ENCODE measurements around the gene CXCL12. TPM values are rescaled to one million over a fixed set of nuclear protein-coding genes. Genes with fewer than 3 reads are reported as not detected.

CXCL12 gene
- polyA plus RNA-seq (2014; cell fraction: cytosol; rRNA removed), result 19.1 and 22.3 TPM in 2 replicates
- 14.6 and 26.1 TPM in 2 replicates for polyA plus RNA-seq (2014; cell fraction: nucleus; rRNA removed)

DNA sequence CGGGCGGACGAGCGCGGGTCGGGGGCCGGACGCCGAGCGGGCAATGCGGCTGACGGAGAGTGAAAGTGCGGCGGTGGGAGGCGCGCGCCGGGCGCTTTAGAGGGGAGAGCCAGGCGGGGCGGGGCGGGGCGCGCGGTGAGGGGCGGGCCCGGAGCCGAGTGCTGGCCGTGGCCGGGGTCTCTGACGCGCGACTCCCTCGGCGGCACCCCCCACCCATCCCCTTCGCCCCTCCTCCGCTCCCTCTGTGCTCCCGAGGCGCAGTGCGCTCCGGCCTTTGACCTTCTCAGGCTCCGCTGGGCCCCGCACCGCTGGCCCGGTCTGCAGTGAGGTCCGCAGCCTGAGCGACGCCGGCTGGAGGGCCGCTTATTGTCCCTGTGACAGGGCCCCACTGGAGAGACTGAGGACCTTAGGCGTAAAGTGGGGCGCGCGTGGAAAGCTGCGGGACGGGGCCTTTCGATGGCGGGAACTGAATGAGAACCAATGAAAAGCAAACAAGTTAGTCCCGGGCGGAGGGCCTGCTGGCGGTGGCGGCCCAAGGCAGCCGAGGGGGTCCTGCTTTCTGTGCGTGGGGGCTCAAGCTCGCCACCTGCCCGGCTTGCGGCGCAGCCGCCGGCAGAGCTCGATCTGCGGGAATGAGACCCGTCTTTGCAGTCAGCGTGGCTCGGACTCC lies at the start of gene CXCL12:
CXCL12 (minus strand) TSS at position 72 of the 670 bp plus-strand sequence. CDS start 92 bp downstream, outside the sequence.
- DNase-seq (ENCODE audit: low spot score), result peak; percentile 52

DNA sequence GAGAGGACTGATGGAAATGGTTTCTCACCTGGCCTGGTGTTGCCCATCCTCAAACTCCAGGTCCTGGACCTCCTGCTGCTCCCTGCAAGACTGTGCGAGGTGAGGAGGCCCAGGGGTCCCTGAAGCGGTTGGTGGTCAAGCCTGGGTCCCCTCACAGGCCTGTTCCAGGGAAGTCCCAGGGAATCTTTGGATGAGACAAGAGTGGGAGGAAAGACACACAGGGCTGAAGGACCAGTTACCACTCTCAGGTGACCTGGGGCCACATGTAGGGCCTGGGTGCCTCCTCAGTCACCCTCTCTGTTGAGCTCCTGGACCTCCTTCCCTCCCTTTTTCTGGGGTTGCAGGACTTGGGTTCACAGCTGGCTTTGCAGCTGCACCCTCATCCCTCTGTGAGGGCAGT lies 42.6 kb upstream of the CXCL12 start:
- DNase-seq (ENCODE audit: low spot score), result no peak

DNA sequence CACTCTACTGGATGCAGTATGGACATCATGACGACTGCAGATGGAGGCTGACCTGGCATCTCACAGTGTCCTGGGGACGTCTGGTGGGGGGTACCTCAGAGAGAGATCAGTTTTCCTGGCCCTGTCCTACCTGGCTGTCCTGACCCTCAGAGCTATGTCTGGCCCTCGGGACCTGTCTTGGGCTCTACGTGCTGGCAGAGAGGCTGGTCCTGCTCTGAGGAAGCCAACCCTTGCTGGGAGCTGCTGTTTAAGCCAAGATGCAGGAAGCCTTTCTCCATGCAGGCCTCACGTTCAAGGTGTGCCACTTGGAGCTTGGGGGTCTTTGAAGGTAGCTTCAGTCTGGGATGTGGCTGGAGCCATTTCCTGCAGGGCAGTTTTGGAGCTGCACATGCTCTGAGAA lies 42.1 kb upstream of the CXCL12 start:
- no peak for DNase-seq (ENCODE audit: low spot score)

DNA sequence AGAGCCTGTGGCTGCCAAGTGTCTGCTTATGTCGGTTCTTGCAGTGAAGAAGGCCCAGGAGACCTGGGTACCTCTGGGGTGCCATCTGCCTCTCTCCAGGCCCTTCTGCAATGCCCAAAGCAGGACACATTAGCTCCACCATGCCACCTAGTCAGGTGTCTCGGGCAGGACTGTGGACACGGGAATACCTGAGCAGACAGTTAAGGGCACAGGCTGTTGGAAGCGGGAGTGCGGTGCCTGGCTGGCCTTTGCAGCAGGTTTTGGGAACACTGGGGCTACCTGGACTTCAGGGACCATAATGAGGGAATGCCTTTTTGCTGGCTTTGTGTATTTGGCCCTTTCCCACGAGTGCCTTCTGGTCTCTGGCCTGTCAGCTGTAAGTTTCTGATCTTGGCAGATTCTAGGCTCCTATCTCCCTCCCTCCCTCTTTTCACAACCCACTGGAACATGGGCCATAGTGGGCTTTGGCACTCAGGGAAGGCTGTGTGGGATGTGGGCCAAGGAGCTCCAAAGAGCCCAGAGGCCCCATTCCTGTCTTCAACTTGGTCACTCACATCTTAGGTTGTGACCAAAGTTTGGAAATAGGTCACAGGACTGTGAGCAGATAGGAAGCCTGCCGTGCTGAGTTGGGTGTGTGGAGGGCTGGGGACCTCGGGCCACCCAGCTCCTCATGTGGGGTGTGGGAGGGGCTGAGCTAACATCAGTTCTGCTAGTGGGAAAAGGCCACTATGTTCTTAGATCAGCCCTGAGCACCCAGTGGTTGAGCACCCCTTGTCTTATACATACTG lies 41.5 kb upstream of the CXCL12 start:
- no peak for DNase-seq (ENCODE audit: low spot score)

DNA sequence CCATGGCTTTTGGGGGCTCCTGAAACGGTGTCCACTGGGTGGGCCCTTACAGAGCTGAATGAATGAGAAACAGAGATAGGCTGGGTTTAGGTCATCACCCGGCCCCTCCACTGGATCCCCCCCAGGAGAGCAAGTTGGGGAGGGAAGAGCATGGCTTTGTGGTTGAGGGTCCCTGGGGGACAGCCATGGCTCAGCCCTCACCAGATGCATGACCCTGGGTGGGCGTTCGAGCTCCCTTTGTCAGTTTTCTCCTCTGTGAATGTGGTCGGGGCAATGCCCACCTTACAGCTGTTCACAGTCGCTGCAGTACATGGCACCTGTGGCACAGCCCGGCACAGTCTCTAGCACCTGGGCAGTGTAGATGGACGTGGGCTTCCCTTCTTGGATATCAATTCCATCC lies 40.6 kb upstream of the CXCL12 start:
- no peak for DNase-seq (ENCODE audit: low spot score)

DNA sequence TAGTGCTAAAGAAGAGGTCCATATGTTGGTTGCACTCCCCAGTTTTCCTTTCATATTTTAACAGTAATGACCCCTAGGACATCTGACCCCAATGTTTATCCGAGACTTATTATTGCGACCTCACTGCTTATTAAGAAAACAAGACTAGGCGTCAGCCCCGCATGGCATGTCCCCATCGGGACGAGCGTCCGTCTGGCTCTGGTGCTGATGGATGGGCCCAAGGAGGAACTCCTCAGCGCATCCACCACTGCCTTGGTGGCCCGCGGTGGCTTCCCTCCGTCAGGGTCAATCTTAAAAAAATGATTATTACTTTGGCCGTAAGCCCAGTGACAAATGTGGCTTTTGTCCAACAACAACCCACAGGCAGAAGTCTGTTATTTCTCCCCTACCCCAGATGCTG lies 40.1 kb upstream of the CXCL12 start:
- DNase-seq (ENCODE audit: low spot score), result no peak

DNA sequence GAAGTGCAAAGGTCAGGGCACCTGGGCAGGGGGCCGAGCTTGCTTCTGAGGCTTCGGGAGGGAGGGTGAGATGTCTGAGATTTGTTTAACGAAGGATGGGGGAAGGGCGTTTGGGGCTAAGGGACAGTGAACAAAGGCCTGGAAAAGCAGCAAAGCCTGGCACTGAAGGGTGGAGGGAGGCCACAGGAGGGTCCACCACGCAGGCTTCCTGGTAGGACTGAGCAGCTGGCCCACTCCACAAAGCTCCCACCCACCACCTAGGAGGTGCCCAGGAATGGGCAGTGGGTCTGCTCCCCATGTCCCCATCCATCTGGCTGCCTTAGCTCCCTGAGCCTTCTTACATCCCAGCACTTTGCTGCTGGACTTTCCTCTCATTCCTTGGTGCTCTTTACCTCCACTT lies 39.4 kb upstream of the CXCL12 start:
- DNase-seq (ENCODE audit: low spot score), result no peak

DNA sequence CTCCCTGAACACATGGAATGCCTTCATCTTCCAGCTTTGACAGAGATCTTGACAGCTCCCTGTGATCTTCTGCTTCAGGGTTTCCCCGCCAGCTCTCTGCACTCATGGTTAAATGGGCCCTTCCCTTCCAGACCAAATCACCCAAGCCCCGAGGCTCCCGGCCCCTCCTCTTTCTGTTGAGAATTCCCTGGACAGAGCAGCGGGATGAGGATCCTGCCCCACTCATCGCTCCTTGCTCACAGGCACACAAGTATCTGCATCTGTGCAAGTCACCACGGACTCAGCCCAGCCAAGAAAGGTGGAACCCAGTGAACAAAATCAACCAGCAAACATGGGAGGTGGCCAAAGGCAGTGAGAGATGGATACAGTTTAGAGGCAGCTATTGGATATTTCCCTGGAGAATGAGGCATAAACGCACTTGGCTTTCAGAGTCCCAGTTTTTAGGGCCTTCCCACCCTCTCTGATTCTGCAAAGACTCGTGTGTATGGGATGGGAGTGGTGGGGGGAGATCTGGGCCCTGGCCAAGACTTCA lies 37.7 kb upstream of the CXCL12 start:
- DNase-seq (ENCODE audit: low spot score), result no peak

DNA sequence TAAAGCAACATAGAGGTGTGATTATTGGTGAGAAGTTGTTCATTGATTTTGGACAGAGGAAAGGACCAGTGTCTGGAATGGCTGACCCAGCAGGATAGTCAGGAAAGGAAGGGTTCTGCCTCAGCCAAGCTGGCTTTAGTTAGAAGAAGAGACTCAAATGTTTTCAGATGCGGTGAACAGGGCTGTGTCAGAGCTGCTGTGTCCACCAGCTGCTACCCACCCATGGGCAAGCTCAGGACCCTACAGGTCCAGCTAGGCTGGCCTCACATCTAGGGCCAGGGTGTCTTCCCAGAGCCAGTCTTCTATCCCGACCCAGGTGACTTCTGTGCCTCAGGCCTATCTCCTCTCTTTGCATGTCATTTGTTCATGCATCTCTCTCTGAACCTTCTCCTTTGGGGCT lies 37.3 kb upstream of the CXCL12 start:
- DNase-seq (ENCODE audit: low spot score), result no peak

DNA sequence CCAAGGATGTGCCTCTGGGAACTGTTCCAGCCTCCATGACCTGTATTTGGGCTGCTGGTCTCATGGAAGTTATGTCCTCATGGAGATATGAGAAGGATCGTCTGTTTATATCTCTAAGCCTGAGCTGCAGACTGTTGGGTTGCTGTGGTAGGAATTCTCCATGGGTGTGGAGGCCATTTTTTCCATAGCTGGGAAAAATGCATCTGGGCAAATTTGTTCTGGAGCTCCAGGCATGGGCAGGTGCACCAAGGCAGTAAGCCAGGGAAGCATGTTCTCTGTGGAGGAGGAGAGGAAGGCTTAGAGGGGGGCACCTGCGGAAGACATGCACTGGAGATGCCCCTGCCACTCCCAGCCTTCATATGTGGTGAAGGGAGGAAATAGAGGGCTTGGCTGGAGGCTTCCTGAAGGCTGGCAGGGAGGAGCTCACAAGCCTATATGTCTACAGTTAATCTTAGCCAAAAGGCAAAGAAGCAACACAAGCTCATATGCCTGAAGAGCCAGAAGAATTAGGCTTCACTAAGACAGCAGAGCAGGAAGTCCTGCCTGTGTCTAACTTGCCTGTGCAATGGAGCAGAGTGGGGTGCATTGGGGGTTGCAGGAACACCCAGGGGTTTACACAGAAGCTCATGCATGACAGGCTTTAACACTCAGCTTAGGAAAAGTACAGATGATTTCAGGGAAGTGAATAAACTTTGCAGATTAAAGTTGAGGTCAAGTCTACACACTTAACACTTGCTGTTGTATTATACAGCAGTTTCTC lies 35.1 kb upstream of the CXCL12 start:
- no peak for DNase-seq (ENCODE audit: low spot score)

DNA sequence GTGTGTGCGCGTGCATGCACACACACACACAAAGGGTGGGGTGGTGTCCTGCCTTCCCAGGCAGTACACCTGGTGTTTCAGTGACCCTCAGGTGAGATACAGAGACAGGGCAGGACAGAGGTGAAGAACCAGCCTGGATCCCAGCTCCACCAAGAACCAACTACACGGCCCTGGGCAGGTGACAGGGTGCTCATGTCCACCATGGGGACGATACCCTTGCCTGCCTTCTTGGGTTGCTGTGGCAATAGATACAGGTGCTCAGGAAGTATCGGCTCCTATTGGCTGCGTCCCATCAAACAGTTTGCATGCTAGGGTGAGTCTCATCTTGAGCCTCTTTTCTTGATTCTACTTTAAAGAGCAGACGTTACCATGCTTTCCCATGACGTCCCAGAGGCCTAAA lies 33.7 kb upstream of the CXCL12 start:
- no peak for DNase-seq (ENCODE audit: low spot score)

DNA sequence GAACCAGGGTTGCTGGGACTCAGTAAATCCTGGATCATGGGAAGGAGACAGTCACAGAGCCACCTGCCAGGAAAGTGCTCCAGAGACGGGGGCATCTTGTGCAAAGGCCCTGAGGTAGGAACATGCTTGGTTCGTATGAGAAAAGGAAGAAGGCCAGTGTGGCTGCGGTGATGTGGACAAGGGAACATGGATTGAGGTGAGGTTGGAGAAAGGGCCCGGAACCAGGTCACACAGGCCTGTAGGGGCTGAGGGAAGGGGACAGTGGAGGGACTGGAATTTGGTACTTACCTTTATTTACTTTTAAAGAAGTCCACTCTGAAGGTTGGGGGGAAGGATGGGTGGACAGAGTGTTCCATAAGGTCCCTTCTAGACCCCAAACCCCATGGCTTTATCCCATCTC lies 32.9 kb upstream of the CXCL12 start:
- no peak for DNase-seq (ENCODE audit: low spot score)

DNA sequence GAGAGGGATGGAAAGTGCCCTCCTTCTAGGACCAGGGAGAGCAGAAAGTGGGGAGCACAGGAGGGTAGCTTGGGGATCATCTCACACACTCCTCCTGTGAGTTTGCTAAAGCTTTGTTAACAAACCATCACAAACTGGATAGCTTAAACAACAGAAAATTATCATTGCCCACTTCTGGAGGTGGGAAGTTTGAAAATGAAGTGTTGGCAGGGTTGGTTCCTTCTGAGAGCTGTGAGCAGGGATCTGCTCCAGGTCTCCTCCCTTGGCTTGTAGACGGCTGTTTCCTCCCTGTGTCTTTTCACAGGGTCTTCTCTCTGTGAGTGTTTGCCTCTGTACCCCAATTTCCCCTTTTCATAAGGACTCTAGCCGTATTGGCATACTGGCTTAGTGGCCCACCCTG lies 32.0 kb upstream of the CXCL12 start:
- no peak for DNase-seq (ENCODE audit: low spot score)

DNA sequence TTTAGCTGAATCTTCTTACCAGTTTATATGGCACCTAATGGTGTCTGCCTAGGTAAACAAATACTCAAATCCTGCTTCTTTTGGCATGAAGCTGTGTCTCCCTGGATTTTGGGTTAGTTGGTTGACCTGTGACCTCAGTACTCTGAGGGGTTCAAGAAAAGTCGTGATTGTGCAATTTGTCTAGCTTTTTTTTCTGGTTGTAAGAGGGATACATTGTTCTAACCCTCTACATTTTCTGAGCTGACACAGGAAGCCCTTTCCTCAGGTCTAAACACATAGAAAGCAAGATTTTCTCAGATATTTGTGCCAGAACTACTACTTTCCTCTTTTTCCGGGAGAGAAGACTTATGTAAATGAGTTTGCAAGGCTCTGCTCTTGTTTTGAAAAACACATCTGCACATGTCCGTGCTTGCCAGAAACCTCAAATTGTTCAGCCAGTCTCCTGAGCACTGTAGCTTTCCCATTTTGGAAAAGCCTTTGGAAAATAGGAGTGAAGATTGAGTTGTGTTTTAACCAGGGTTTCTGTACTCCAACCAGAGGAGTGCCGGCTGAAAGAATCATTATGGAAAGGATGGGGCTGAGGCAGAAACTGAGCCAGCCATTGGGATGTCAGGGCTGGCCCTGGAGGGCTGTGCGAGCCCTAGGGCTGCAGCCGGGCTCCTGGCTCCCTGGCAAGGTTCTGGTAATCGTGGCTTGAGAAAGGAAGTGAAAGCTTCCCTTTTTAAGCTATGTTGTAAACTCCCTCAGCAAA lies 31.3 kb upstream of the CXCL12 start:
- no peak for DNase-seq (ENCODE audit: low spot score)

DNA sequence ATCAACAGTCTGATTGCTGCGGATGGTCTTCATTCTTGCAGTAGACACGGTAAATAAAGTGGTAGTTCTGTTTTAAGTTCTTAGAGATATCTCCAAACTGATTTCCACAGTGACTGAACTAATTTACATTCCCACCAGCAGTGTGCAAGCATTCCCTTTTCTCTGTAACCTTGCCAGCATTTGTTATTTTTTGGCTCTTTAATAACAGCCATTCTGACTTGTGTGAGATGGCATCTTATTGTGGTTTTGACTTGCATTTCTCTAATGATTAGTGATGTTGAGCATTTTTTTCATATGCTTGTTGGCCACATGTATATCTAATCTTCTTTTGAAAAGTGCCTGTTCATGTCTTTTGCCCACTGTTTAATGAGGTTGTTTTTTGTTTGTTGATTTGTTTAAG lies 30.2 kb upstream of the CXCL12 start:
- DNase-seq (ENCODE audit: low spot score), result no peak

DNA sequence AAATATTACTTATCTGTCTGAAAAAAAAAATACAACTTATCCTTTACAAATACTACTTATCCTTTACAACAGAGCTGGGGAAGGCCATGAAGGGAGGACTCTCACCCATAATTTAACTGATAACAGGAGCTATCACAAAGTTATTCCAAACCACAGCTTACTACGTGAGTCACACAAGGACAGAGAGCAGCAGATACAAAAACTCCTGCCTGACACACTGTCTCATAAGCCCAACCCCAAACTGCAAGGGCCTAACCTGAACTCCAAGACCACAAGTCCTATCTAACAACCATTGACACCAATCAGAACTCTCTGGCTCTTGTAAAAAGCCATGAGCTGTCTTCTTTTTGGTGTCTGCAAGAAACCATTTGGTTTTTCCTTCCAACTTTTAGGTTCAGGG lies 28.5 kb upstream of the CXCL12 start:
- DNase-seq (ENCODE audit: low spot score), result no peak

DNA sequence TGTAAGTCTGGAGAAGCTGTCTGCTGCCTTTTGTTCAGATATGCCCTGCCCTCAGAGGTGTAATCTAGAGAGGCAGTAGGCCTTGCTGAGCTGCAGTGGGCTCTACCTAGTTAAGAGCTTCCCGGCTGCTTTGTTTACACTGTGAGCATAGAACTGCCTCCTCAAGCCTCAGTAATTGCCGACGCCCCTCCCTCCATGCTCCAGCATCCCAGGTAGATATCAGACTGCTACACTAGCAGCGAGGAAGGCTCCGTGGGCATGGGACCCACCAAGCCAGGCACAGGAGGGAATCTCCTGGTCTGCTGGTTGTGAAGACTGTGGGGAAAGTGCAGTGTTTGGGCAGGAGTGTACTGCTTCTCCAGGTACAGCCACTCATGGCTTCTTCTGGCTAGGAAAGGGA lies 26.4 kb upstream of the CXCL12 start:
- no peak for DNase-seq (ENCODE audit: low spot score)

DNA sequence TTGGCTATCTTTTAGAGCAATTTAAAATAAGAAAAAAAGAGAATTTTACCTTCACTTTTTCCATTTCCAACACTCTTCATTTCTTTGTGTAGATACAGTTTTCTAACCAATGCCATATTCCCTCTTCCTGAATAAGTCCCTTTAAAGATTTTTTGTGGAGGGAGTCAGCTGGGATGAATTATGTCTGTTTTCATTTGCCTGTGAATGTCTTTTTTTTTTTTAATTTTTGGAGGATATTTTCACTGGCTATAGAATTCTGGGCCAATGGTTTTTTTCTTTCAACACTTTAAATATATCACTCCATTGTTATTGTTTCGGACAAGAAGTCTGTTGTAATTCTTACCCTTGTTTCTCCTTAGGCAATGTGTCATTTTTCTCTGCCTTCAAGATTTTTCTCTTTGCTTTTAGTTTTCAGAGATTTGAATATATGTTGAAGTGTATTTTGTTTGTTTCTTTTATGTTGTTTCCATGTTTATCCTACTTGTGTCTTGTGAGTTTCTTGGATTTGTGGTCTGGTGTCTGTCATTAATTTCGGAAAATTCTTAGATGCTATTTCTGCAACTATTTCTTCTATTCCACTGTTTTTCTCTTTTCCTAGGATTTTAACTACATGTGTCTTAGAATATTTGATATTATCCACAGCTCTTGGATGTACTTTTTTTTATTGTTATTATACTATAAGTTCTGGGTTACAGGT lies 20.0 kb upstream of the CXCL12 start:
- DNase-seq (ENCODE audit: low spot score), result no peak

DNA sequence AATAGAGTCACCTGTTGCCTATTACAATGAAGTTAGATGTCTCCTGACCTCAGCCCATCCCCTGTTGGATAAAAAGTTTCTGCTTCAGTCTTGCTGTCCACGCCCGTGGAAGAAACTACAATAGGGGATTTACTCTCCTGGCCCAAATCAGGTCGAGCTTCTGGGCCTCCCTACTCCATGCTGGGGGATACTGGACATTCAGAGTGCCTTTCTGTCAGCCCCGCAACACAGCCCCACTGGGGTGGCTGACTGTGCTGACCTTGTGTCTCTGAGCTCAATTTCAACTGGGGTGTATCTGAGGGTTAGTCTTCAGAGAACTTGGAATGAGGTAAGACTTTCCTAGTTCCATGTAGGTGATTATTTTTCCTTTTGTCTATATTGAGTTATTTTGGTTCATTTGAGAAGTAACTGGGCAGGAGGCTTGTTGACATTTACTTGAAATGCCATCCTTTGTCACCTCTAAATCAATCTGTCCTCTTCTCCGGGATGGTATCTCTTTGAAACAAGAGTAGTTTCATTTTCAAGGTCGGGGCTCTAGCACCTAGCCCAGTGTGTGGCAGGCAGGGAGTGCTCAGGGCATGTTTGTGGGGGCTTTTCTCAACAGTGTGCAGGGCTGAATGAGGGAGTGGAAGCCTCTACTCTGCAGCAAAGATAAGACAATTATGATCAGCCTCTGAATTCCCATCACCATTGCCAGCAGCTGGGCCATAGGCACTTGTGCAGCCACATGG lies 17.7 kb upstream of the CXCL12 start:
- DNase-seq (ENCODE audit: low spot score), result no peak

DNA sequence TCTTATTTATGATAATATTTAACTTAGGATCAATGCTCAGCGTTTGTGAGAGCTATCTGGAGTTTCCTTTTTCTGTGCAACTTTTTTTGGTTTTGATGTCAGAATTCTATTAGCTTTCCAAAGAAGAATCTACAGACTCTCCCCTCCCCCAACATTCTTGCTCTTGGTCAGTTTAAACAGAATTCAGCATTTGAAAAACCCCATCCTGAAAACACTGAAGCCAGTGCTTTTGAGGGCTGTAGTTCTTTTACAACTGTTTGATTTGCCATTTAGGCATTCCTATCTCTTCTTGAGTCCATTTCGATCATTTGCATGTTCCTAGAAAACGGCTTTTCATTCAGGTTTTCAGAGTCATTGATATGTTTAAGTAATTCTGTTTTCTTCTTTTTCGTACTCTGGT lies 15.6 kb upstream of the CXCL12 start:
- DNase-seq (ENCODE audit: low spot score), result no peak

Data from SK-N-DZ (cell line).